Measurements from ENCODE around the gene HES5. TPM values are rescaled to one million over a fixed set of nuclear protein-coding genes. Genes with fewer than 3 reads are reported as not detected.

The HES5 gene
- total RNA-seq, 1 donor from 2014 or later = not detected

- Mint-ChIP-seq H3K27me3 (ENCODE audit: low read depth) (no peaks in the 10 kb centered on the region), H3K36me3 (ENCODE audit: low read depth) (no peaks in the 10 kb centered on the region), H3K9me3 (peaks cover 17% of the 10 kb centered on the region), H3K4me1 (ENCODE audit: low read depth) (no peaks in the 10 kb centered on the region), H3K27ac (no peak overlapping the region), H3K4me3 (ENCODE audit: low read depth) (no peak overlapping the region)
- DNase-seq (ENCODE audit: low spot score) = no peak
- intact Hi-C loops (cut with micrococcal nuclease) = no loop called here
These were observed 38.0 kb downstream of the HES5 start for GRCh38 chr1:2492091-2492490.

GRCh38 chr1:2489615-2490014 lies 40.4 kb downstream of the HES5 start:
- no peaks in the 10 kb centered on the region for H3K36me3 Mint-ChIP-seq (ENCODE audit: low read depth)
- H3K9me3 Mint-ChIP-seq = peaks cover 17% of the 10 kb centered on the region
- intact Hi-C loops (cut with micrococcal nuclease) = no loop called here
- no peak overlapping the region for H3K27ac Mint-ChIP-seq
- H3K4me1 Mint-ChIP-seq (ENCODE audit: low read depth) = no peaks in the 10 kb centered on the region
- no peaks in the 10 kb centered on the region for H3K27me3 Mint-ChIP-seq (ENCODE audit: low read depth)
- no peak for DNase-seq (ENCODE audit: low spot score)
- H3K4me3 Mint-ChIP-seq (ENCODE audit: low read depth) = no peak overlapping the region

- Mint-ChIP-seq H3K27me3 (ENCODE audit: low read depth) (no peaks in the 10 kb centered on the region), H3K9me3 (peaks cover 17% of the 10 kb centered on the region), H3K4me1 (ENCODE audit: low read depth) (no peaks in the 10 kb centered on the region), H3K4me3 (ENCODE audit: low read depth) (no peak overlapping the region), H3K27ac (no peak overlapping the region), H3K36me3 (ENCODE audit: low read depth) (no peaks in the 10 kb centered on the region)
- intact Hi-C loops (cut with micrococcal nuclease) = no loop called here
- DNase-seq (ENCODE audit: low spot score) = no peak
These were observed 41.4 kb downstream of the HES5 start for GRCh38 chr1:2488688-2489087.

- Mint-ChIP-seq H3K27me3 (ENCODE audit: low read depth) (no peaks in the 10 kb centered on the region), H3K27ac (no peak overlapping the region)
These were observed 43.5 kb downstream of the HES5 start for GRCh38 chr1:2486558-2486957.

GRCh38 chr1:2486041-2486440 lies 44.0 kb downstream of the HES5 start:
- no peaks in the 10 kb centered on the region for H3K4me1 Mint-ChIP-seq (ENCODE audit: low read depth)
- no peaks in the 10 kb centered on the region for H3K36me3 Mint-ChIP-seq (ENCODE audit: low read depth)
- no peak overlapping the region for H3K4me3 Mint-ChIP-seq (ENCODE audit: low read depth)
- no peaks in the 10 kb centered on the region for H3K27me3 Mint-ChIP-seq (ENCODE audit: low read depth)
- H3K9me3 Mint-ChIP-seq = peaks cover 17% of the 10 kb centered on the region
- DNase-seq (ENCODE audit: low spot score) = no peak
- intact Hi-C loops (cut with micrococcal nuclease) = no loop called here
- H3K27ac Mint-ChIP-seq = no peak overlapping the region

More at GRCh38 chr1:2486558-2486957, 43.5 kb downstream of the HES5 start:
- no peak for DNase-seq (ENCODE audit: low spot score)
- H3K9me3 Mint-ChIP-seq = peaks cover 17% of the 10 kb centered on the region
- H3K4me3 Mint-ChIP-seq (ENCODE audit: low read depth) = no peak overlapping the region
- H3K4me1 Mint-ChIP-seq (ENCODE audit: low read depth) = no peaks in the 10 kb centered on the region
- intact Hi-C loops (cut with micrococcal nuclease) = no loop called here
- H3K36me3 Mint-ChIP-seq (ENCODE audit: low read depth) = no peaks in the 10 kb centered on the region

GRCh38 chr1:2483970-2484369 lies 46.1 kb downstream of the HES5 start:
- H3K4me3 Mint-ChIP-seq (ENCODE audit: low read depth) = no peak overlapping the region
- peaks cover 14% of the 10 kb centered on the region for H3K9me3 Mint-ChIP-seq
- H3K27ac Mint-ChIP-seq = no peak overlapping the region
- no peaks in the 10 kb centered on the region for H3K36me3 Mint-ChIP-seq (ENCODE audit: low read depth)
- H3K4me1 Mint-ChIP-seq (ENCODE audit: low read depth) = no peaks in the 10 kb centered on the region
- intact Hi-C loops (cut with micrococcal nuclease) = no loop called here
- no peak for DNase-seq (ENCODE audit: low spot score)
- H3K27me3 Mint-ChIP-seq (ENCODE audit: low read depth) = no peaks in the 10 kb centered on the region

- DNase-seq (ENCODE audit: low spot score) = no peak
- Mint-ChIP-seq H3K27me3 (ENCODE audit: low read depth) (no peaks in the 10 kb centered on the region), H3K36me3 (ENCODE audit: low read depth) (no peaks in the 10 kb centered on the region), H3K4me1 (ENCODE audit: low read depth) (no peaks in the 10 kb centered on the region), H3K4me3 (ENCODE audit: low read depth) (no peak overlapping the region), H3K9me3 (peaks cover 6% of the 10 kb centered on the region), H3K27ac (no peak overlapping the region)
- intact Hi-C loops (cut with micrococcal nuclease) = no loop called here
These were observed 47.0 kb downstream of the HES5 start for GRCh38 chr1:2483026-2483425.

GRCh38 chr1:2482588-2482987 lies 47.5 kb downstream of the HES5 start:
- intact Hi-C loops (cut with micrococcal nuclease) = no loop called here
- DNase-seq (ENCODE audit: low spot score) = no peak
- no peaks in the 10 kb centered on the region for H3K27me3 Mint-ChIP-seq (ENCODE audit: low read depth)
- H3K4me3 Mint-ChIP-seq (ENCODE audit: low read depth) = no peak overlapping the region
- peaks cover 2% of the 10 kb centered on the region for H3K9me3 Mint-ChIP-seq
- no peaks in the 10 kb centered on the region for H3K4me1 Mint-ChIP-seq (ENCODE audit: low read depth)
- no peaks in the 10 kb centered on the region for H3K36me3 Mint-ChIP-seq (ENCODE audit: low read depth)
- H3K27ac Mint-ChIP-seq = no peak overlapping the region

- intact Hi-C loops (cut with micrococcal nuclease) = no loop called here
- Mint-ChIP-seq H3K9me3 (no peaks in the 10 kb centered on the region), H3K4me3 (ENCODE audit: low read depth) (no peak overlapping the region), H3K36me3 (ENCODE audit: low read depth) (no peaks in the 10 kb centered on the region), H3K4me1 (ENCODE audit: low read depth) (no peaks in the 10 kb centered on the region), H3K27ac (no peak overlapping the region), H3K27me3 (ENCODE audit: low read depth) (no peaks in the 10 kb centered on the region)
- no peak for DNase-seq (ENCODE audit: low spot score)
These were observed 48.2 kb downstream of the HES5 start for GRCh38 chr1:2481885-2482284.

GRCh38 chr1:2480986-2481364 lies 49.1 kb downstream of the HES5 start:
- no peak overlapping the region for H3K27ac Mint-ChIP-seq
- H3K9me3 Mint-ChIP-seq = no peaks in the 10 kb centered on the region
- no peak for DNase-seq (ENCODE audit: low spot score)
- H3K36me3 Mint-ChIP-seq (ENCODE audit: low read depth) = no peaks in the 10 kb centered on the region
- intact Hi-C loops (cut with micrococcal nuclease) = no loop called here
- H3K4me3 Mint-ChIP-seq (ENCODE audit: low read depth) = no peak overlapping the region
- H3K27me3 Mint-ChIP-seq (ENCODE audit: low read depth) = no peaks in the 10 kb centered on the region
- H3K4me1 Mint-ChIP-seq (ENCODE audit: low read depth) = no peaks in the 10 kb centered on the region

- H3K9me3 Mint-ChIP-seq = no peaks in the 10 kb centered on the region
- H3K4me3 Mint-ChIP-seq (ENCODE audit: low read depth) = no peak overlapping the region
- no peaks in the 10 kb centered on the region for H3K27me3 Mint-ChIP-seq (ENCODE audit: low read depth)
- no peak overlapping the region for H3K27ac Mint-ChIP-seq
- no peaks in the 10 kb centered on the region for H3K36me3 Mint-ChIP-seq (ENCODE audit: low read depth)
- no peaks in the 10 kb centered on the region for H3K4me1 Mint-ChIP-seq (ENCODE audit: low read depth)
- DNase-seq (ENCODE audit: low spot score) = no peak
- intact Hi-C loops (cut with micrococcal nuclease) = no loop called here
These were observed 49.7 kb downstream of the HES5 start for GRCh38 chr1:2480236-2480985.

GRCh38 chr1:2479618-2480017 lies 50.4 kb downstream of the HES5 start:
- no peaks in the 10 kb centered on the region for H3K36me3 Mint-ChIP-seq (ENCODE audit: low read depth)
- intact Hi-C loops (cut with micrococcal nuclease) = no loop called here
- no peaks in the 10 kb centered on the region for H3K4me1 Mint-ChIP-seq (ENCODE audit: low read depth)
- no peaks in the 10 kb centered on the region for H3K27me3 Mint-ChIP-seq (ENCODE audit: low read depth)
- no peaks in the 10 kb centered on the region for H3K9me3 Mint-ChIP-seq
- DNase-seq (ENCODE audit: low spot score) = no peak
- H3K4me3 Mint-ChIP-seq (ENCODE audit: low read depth) = no peak overlapping the region
- H3K27ac Mint-ChIP-seq = no peak overlapping the region

- DNase-seq (ENCODE audit: low spot score) = no peak
- intact Hi-C loops (cut with micrococcal nuclease) = no loop called here
- no peaks in the 10 kb centered on the region for H3K4me1 Mint-ChIP-seq (ENCODE audit: low read depth)
- H3K27ac Mint-ChIP-seq = no peak overlapping the region
- no peaks in the 10 kb centered on the region for H3K27me3 Mint-ChIP-seq (ENCODE audit: low read depth)
- no peak overlapping the region for H3K4me3 Mint-ChIP-seq (ENCODE audit: low read depth)
- no peaks in the 10 kb centered on the region for H3K9me3 Mint-ChIP-seq
- no peaks in the 10 kb centered on the region for H3K36me3 Mint-ChIP-seq (ENCODE audit: low read depth)
These were observed 50.9 kb downstream of the HES5 start for GRCh38 chr1:2479186-2479585.
